ENCODE results near the gene CEP170B.
"Not testable (repeated sequence)": the region's sequence is repeated elsewhere in the genome, so short reads cannot be mapped to it uniquely, and the experiment has no call there.

GRCh38 chr14:104919152-104919992 is 54.3 kb downstream of the CEP170B start:
- not testable (repeated sequence) for TF ChIP-seq CBX5 (IDR thresholded peaks at IDR 0.05; ENCODE audit: low read depth, low read length); RFX5 (IDR thresholded peaks at IDR 0.05; ENCODE audit: borderline replicate concordance, low read depth, low read length); CTCF (IDR thresholded peaks at IDR 0.05; ENCODE audit: control extremely low read depth in 1 of 3, insufficient read depth in 1 of 3, low read depth in 1 of 3, low read length in 3 of 3)

All from H1 (cell line).